ENCODE data around the gene PXT1.

GRCh38 chr6:36443471-36444428 is 1.1 kb upstream of the PXT1 start:
- TF ChIP-seq POLR2A (IDR thresholded peaks at IDR 0.05) (no peak), CTCF (IDR thresholded peaks at IDR 0.05) (peak in 3 of 6 experiments; percentile 11 to 26 (median 18))
